ENCODE results near the gene MDH1. TPM values are rescaled to one million over a fixed set of nuclear protein-coding genes. Genes with fewer than 3 reads are reported as not detected.
A peak's percentile ranks its signal among the peaks of the same experiment; 100 is the strongest.

Gene MDH1
- 123 TPM for total RNA-seq
- long read RNA-seq, transcript MDH1-201 (9 exons, 1,650 nt), result major isoform, 198 of 210 reads
- long read RNA-seq, partial matches to known transcripts, result 4 of 210 reads
- long read RNA-seq, other reads (novel, unspliced or antisense), result 4 of 210 reads

DNA sequence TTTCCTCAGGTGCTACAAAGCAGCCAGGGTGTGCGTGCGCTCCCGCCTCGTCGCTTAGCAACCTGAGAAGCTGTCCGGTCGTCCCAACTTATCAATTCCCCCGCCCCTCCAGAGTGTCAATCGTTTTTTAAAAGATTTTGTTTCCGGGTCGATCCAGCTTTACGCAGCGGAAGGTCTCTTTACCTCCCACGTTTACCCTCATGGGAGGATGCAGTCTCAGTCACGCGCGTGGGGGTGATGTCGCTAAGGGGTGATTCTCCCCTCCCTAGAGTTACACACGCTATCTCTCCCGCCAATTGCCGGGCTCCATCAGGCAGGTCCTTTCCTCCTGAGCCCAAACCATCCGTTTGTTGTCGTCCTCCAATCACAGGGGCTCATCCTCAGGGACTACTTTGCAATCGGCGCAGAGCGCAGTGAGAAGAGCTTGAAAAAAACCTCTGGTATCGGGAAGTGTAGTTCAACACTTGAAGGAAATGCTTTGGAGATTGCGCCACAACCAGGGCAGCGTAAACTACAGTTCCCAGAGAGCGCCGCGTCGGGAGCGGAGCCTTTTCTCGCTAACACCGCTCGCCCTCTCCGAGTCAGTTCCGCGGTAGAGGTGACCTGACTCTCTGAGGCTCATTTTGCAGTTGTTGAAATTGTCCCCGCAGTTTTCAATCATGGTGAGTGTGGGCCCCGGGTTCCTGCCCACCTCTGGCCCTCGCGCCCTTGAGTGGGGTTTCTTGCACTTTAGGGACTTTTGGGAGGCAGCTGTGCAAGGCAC is at the start of gene MDH1, which contains the start of gene WDPCP:
TSS of gene MDH1 (plus strand) at position 579 of the 763 bp plus-strand sequence. CDS start at position 660, 81 bp downstream.
TSS of gene WDPCP (minus strand) at position 93 of the 763 bp plus-strand sequence. CDS start 206 bp downstream, outside the sequence.
- ATAC-seq, result peak; percentile 98
- Histone ChIP-seq H3K4me1 (peaks cover 40% of the 10 kb centered on the region), H3K27me3 (ENCODE audit: low read depth) (no peaks in the 10 kb centered on the region), H3K27ac (peak within 1 kb of the TSS; percentile 82), H3K36me3 (peaks cover 7% of the 10 kb centered on the region), H3K4me3 (peak within 1 kb of the TSS; percentile 94), H3K9me3 (no peaks in the 10 kb centered on the region)
- DNase-seq, result peak; percentile 95
- TF ChIP-seq, protein P1, sequence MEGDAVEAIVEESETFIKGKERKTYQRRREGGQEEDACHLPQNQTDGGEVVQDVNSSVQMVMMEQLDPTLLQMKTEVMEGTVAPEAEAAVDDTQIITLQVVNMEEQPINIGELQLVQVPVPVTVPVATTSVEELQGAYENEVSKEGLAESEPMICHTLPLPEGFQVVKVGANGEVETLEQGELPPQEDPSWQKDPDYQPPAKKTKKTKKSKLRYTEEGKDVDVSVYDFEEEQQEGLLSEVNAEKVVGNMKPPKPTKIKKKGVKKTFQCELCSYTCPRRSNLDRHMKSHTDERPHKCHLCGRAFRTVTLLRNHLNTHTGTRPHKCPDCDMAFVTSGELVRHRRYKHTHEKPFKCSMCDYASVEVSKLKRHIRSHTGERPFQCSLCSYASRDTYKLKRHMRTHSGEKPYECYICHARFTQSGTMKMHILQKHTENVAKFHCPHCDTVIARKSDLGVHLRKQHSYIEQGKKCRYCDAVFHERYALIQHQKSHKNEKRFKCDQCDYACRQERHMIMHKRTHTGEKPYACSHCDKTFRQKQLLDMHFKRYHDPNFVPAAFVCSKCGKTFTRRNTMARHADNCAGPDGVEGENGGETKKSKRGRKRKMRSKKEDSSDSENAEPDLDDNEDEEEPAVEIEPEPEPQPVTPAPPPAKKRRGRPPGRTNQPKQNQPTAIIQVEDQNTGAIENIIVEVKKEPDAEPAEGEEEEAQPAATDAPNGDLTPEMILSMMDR (IDR thresholded peaks at IDR 0.05), result no peak
- intact Hi-C loops (cut with DNase I), result no loop called here

DNA sequence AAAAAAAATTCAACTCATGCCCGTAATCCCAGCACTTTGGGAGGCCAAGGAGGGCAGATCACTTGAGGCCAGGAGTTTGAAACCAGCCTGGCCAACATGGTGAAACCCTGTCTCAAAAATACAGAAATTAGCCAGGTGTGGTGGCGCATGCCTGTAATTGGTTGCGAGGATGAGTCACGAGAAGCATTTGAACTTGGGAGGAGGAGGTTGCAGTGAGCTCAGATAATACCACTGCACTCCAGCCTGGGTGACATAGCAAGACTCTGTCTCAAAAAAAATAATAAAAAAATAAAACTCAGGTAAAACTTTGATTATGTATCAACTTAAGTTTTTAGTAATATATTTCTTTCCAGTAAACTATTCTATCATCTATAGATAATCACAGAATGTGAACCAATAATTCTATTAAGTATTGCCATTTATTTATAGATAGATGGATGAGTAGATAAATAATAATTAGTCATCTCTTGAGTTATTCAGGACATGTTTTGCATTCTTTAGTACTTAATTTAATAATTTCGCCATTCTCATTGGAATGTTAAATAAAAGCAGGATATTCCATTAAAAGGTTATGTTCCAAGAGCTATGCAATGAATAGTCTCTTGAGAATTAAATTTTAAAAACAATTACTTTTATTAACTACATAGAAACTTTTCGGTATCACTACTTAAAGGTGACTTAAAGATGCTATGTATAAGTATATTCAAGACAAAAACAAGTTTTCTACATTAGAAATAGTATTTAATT is 49.2 kb upstream of the MDH1 start:
- H3K27me3 ChIP-seq (ENCODE audit: low read depth), result no peaks in the 10 kb centered on the region
- DNase-seq (no peak), ATAC-seq (no peak)
- intact Hi-C loops (cut with DNase I), result no loop called here
- H3K4me3 ChIP-seq, result no peak overlapping the region
- no peaks in the 10 kb centered on the region for H3K4me1 ChIP-seq
- no peak overlapping the region for H3K27ac ChIP-seq
- peaks cover 3% of the 10 kb centered on the region for H3K9me3 ChIP-seq
- H3K36me3 ChIP-seq, result no peaks in the 10 kb centered on the region
- TF ChIP-seq, protein P1 (IDR thresholded peaks at IDR 0.05), result no peak

DNA sequence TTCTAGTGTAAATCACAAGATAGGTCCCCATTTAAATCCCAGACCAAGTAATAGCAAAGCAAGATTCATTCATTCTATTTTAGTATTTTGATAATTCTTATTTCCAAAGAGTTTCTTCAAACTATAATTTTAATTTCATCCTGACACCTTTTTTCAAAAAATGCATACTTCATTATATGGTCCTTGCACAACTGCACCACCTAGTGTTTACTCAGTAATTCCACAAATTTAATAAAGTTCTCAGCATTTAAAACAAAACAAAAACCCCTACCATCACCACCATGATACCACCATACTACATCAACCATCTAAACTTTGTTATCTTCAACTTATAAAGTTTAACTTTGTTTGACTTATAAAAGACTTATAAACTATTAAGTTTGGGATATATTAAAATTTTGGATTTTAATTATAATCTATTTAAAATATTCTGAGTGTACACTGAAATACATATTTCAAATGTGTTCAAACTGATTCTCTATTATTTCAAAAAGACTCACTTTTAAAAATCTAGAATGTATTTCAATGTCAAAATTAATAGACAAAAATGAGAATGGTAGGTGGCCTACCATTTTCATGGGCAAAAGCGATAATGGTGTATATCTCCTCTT is 44.6 kb upstream of the MDH1 start:
- ATAC-seq (no peak), DNase-seq (no peak)
- H3K4me1 ChIP-seq, result no peaks in the 10 kb centered on the region

DNA sequence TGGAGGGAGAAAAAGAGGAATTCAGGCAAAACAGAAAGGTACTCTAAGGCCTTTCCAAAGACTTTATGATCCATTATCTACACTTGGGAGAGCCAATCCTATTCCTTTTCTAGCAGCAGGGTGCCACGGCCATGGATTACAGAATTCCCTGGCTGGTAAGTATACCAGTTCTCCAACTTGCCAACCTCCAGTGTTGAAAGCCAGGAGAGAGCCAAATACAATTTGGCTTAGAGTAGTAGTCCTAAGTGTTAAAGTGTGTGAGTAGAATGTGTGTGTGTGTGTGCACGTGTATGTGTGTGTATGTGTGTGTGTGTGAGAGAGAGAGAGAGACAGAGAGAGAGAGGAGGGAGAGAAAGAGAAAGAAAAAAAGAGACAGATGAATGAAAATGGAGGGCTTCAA is 43.7 kb upstream of the MDH1 start:
- intact Hi-C loops (cut with DNase I), result no loop called here
- no peaks in the 10 kb centered on the region for H3K4me1 ChIP-seq
- DNase-seq (no peak), ATAC-seq (no peak)
- H3K27ac ChIP-seq, result no peak overlapping the region
- no peaks in the 10 kb centered on the region for H3K27me3 ChIP-seq (ENCODE audit: low read depth)
- H3K9me3 ChIP-seq, result no peaks in the 10 kb centered on the region
- H3K4me3 ChIP-seq, result no peak overlapping the region
- H3K36me3 ChIP-seq, result no peaks in the 10 kb centered on the region
- TF ChIP-seq, protein P1 (IDR thresholded peaks at IDR 0.05), result no peak

More for the DNA sequence above, 44.6 kb upstream of the MDH1 start:
- TF ChIP-seq, protein P1 (IDR thresholded peaks at IDR 0.05), result peak; percentile 27
- no peak overlapping the region for H3K27ac ChIP-seq
- H3K9me3 ChIP-seq, result no peaks in the 10 kb centered on the region
- H3K27me3 ChIP-seq (ENCODE audit: low read depth), result no peaks in the 10 kb centered on the region
- intact Hi-C loops (cut with DNase I), result no loop called here
- H3K4me3 ChIP-seq, result no peak overlapping the region
- no peaks in the 10 kb centered on the region for H3K36me3 ChIP-seq

DNA sequence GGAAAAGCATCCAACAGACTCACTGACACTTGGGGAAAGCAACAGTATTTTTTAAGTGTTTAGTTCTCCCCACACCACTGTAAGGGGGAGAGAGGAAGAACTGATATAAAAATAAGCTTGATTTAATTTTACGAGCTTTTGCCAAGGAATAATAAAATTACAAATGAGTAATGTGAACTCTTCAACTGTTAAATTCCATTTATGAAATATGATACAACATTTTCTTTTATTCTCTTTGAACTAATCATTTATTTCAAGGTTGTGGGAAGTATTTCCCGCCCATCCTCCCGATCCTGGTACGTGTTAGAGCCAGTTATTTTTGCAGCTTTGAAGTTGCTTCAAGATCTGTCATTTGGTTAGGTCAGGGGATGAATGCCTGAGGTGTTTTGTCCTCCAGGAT is 35.7 kb upstream of the MDH1 start:
- ATAC-seq (no peak), DNase-seq (no peak)
- intact Hi-C loops (cut with DNase I), result no loop called here

More for the DNA sequence above, 35.7 kb upstream of the MDH1 start:
- Histone ChIP-seq H3K4me1 (no peaks in the 10 kb centered on the region), H3K9me3 (peaks cover 7% of the 10 kb centered on the region), H3K27ac (no peak overlapping the region), H3K27me3 (ENCODE audit: low read depth) (no peaks in the 10 kb centered on the region), H3K4me3 (no peak overlapping the region), H3K36me3 (no peaks in the 10 kb centered on the region)
- TF ChIP-seq, protein P1 (IDR thresholded peaks at IDR 0.05), result no peak
